Activated CD4-positive, alpha-beta T cell treated with anti-CD3 and anti-CD28 coated beads, Interleukin-2, amount 50 U/mL, for 4 hours (primary cell): ENCODE data around the gene SMIM44.

Experiments used
- DNase-seq, 2 experiments: peaks; one replicate each; pipeline ENCODE4 v3.0.0-alpha.2; 2020

The SMIM44 gene

DNA sequence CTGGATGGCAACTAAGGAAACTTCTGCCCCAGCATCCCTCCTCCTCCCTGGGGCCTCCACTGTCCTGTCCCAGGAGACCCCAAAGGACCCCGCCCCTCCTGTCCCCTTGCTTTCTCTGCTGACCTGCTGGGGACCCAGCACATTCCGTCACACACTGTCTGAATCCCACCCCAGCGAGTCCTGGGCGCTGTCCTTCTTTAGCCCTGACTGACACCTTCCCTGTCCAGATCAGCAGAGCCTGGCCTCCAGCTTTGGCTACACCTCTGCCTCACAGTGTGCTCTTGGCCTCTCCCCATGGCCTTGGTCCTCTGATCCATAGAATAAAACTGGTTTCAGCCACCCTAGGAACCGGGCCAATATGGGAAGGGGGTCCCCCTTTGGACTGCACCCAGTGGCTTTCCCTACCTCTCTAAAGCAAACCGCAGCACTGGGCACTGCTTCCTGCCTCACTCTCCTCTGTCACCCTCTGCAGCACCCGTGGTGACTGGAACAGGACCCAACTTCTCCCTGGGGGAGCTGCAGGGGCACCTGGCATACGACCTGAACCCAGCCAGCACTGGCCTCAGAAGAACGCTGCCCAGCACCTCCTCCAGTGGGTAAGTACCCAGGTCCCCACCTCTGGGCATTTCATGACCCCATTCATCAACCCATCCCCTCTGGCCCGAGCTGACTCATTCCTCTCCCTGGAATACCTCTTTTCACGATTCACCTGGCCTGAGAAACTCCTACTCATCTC, 49.3 kb downstream of the SMIM44 start:
- no peak for DNase-seq

DNA sequence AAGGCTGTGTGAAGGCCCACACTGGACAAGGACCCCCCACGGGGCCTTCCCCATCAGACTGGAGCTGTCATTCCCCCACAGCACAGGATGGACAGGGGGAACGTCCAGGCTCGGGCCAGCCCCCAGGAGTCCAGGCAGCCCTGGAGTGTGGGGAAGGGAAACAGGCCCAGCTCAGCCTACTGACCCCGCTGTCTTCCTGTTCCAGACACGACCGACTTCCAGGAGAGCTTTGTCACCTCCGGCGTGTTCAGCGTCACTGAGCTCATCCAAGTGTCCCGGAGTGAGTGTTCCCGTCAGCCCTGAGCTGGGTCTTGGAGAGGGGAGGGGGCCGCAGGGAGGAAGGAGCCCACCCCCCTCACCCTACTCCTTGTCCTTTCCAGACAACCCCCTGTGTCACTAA, 49.9 kb downstream of the SMIM44 start:
- DNase-seq, result no peak
